MCF 10A (cell line): ENCODE results near the gene KRT4. TPM values are rescaled to one million over a fixed set of nuclear protein-coding genes. Genes with fewer than 3 reads are reported as not detected.

Experiments used
- BruUV-seq: library from RNA; stranded (reverse); fragments of 400-500 nt; replicated peaks from 2 replicates; lab custom pipeline; 2021; lab: Mats Ljungman, UMichigan
- CTCF ChIA-PET: fragments of 300-600 bp; sonication (Branson Sonifier 250); formaldehyde crosslinking; extraction: SDS; loops from one replicate; lab custom pipeline; 2021; ENCODE audit warnings: antibody characterized with exemption, inconsistent platforms; lab: Yijun Ruan, JAX
- POLR2A ChIA-PET: fragments of 300-600, 350-650 bp; sonication (Branson Sonifier 250); formaldehyde crosslinking; extraction: SDS; loops from one replicate; lab custom pipeline; 2020; ENCODE audit warnings: antibody characterized with exemption, inconsistent platforms; lab: Yijun Ruan, JAX
- DNase-seq: peaks from one replicate; pipeline ENCODE4 v3.0.0-alpha.2; 2018; ENCODE audit not compliant: unreplicated experiment
- H3K27ac Mint-ChIP-seq: one replicate; pipeline ENCODE4 v1.8.0; 2022; ENCODE audit warnings: mild to moderate bottlenecking, low read depth, mixed read lengths; ENCODE audit not compliant: unreplicated experiment
- H3K27me3 Mint-ChIP-seq: one replicate; pipeline ENCODE4 v1.8.0; 2022; ENCODE audit warnings: mixed read lengths; ENCODE audit not compliant: insufficient read depth, unreplicated experiment
- H3K36me3 Mint-ChIP-seq: one replicate; pipeline ENCODE4 v1.8.0; 2022; ENCODE audit warnings: mild to moderate bottlenecking, moderate library complexity, mixed read lengths; ENCODE audit not compliant: insufficient read depth, unreplicated experiment
- H3K4me1 Mint-ChIP-seq: one replicate; pipeline ENCODE4 v1.8.0; 2022; ENCODE audit warnings: mixed read lengths; ENCODE audit not compliant: insufficient read depth, unreplicated experiment
- H3K4me3 Mint-ChIP-seq: one replicate; pipeline ENCODE4 v1.8.0; 2022; ENCODE audit warnings: mild to moderate bottlenecking, moderate library complexity, mixed read lengths; ENCODE audit not compliant: unreplicated experiment
- H3K9me3 Mint-ChIP-seq: one replicate; pipeline ENCODE4 v1.8.0; 2022; ENCODE audit warnings: mixed read lengths; ENCODE audit not compliant: unreplicated experiment
- CTCF ChIP-seq: fragments of 200-600 bp; IDR thresholded peaks from one replicate; pipeline ENCODE4 v1.8.0; 2022; ENCODE audit warnings: antibody characterized with exemption, mild to moderate bottlenecking; ENCODE audit not compliant: unreplicated experiment
- intact Hi-C: fragments of 100-400 bp; cut with micrococcal nuclease; formaldehyde crosslinking; loops from 2 replicates; pipeline ENCODE4 v1.14.1; 2022
- total RNA-seq: library from RNA; stranded (reverse); gene quantifications from 2 replicates; pipeline ENCODE4 v1.2.3, GENCODE V29; 2022

Gene KRT4
- total RNA-seq, 1 experiment from 2014 or later: not detected

- H3K27me3 Mint-ChIP-seq: peaks cover 38% of the 10 kb centered on the region
- H3K9me3 Mint-ChIP-seq: no peaks in the 10 kb centered on the region
- no peaks in the 10 kb centered on the region for H3K36me3 Mint-ChIP-seq
- CTCF ChIA-PET: interaction anchor here (0.8 kb wide), 1 partner anchor 31 kb away, joined by 6 read pairs; no protein-coding TSS in a partner anchor
- POLR2A ChIA-PET: interaction anchor here (0.6 kb wide), 2 partner anchors 61 to 476 kb away, joined by 3 read pairs; no protein-coding TSS in a partner anchor
- no peak overlapping the region for H3K4me3 Mint-ChIP-seq
- H3K27ac Mint-ChIP-seq: no peak overlapping the region
- intact Hi-C loops: no loop called here
- BruUV-seq: no TSS peak
- H3K4me1 Mint-ChIP-seq: peaks cover 6% of the 10 kb centered on the region
- TF ChIP-seq CTCF: no peak
- DNase-seq: no peak
Observed at GRCh38 chr12:52813203-52813819, 605 bp downstream of the KRT4 start.

GRCh38 chr12:52812749-52813148, 1.2 kb downstream of the KRT4 start:
- CTCF ChIA-PET: no interaction called here

GRCh38 chr12:52812073-52812400, 1.9 kb downstream of the KRT4 start:
- Mint-ChIP-seq H3K27me3 (peaks cover 38% of the 10 kb centered on the region), H3K4me3 (no peak overlapping the region), H3K27ac (no peak overlapping the region), H3K36me3 (no peaks in the 10 kb centered on the region), H3K9me3 (no peaks in the 10 kb centered on the region), H3K4me1 (peaks cover 6% of the 10 kb centered on the region)
- intact Hi-C loops: no loop called here
- DNase-seq: no peak
- TF ChIP-seq CTCF: no peak
- POLR2A ChIA-PET: no interaction called here
- CTCF ChIA-PET: no interaction called here
- no TSS peak for BruUV-seq

More at GRCh38 chr12:52812749-52813148, 1.2 kb downstream of the KRT4 start:
- POLR2A ChIA-PET: no interaction called here
- BruUV-seq: no TSS peak
- Mint-ChIP-seq H3K4me1 (peaks cover 6% of the 10 kb centered on the region), H3K9me3 (no peaks in the 10 kb centered on the region), H3K4me3 (no peak overlapping the region), H3K36me3 (no peaks in the 10 kb centered on the region), H3K27ac (no peak overlapping the region), H3K27me3 (peaks cover 38% of the 10 kb centered on the region)
- TF ChIP-seq CTCF: no peak
- intact Hi-C loops: no loop called here
- no peak for DNase-seq

- DNase-seq: no peak
- Mint-ChIP-seq H3K9me3 (no peaks in the 10 kb centered on the region), H3K27ac (no peak overlapping the region), H3K27me3 (peaks cover 38% of the 10 kb centered on the region), H3K36me3 (no peaks in the 10 kb centered on the region), H3K4me1 (peaks cover 6% of the 10 kb centered on the region), H3K4me3 (no peak overlapping the region)
- no peak for TF ChIP-seq CTCF
- no TSS peak for BruUV-seq
- POLR2A ChIA-PET: no interaction called here
- intact Hi-C loops: no loop called here
- CTCF ChIA-PET: no interaction called here
Observed at GRCh38 chr12:52811191-52812072, 2.5 kb downstream of the KRT4 start.
